Ishikawa (cell line): ENCODE data around the gene ASTN2.

ENCODE experiments used
- CEBPB ChIP-seq: IDR thresholded peaks from 2 replicates; pipeline ENCODE4 v1.6.1; 2012
- EP300 ChIP-seq: IDR thresholded peaks from 2 replicates; pipeline ENCODE4 v1.6.1; 2012; ENCODE audit warnings: borderline replicate concordance
- MAX ChIP-seq: IDR thresholded peaks from 2 replicates; pipeline ENCODE4 v1.6.1; 2012
- NFIC ChIP-seq: IDR thresholded peaks from 2 replicates; pipeline ENCODE4 v1.6.1; 2012
- TAF1 ChIP-seq: IDR thresholded peaks from 2 replicates; pipeline ENCODE4 v1.6.1; 2012; ENCODE audit warnings: low read depth, mild to moderate bottlenecking
- TEAD4 ChIP-seq: IDR thresholded peaks from 2 replicates; pipeline ENCODE4 v1.6.1; 2012
- ZBTB7A ChIP-seq: IDR thresholded peaks from 2 replicates; pipeline ENCODE4 v1.6.1; 2012; ENCODE audit warnings: low read depth

GRCh38 chr9:116394894-116395698 lies 1019.8 kb downstream of the ASTN2 start:
- TF ChIP-seq TAF1: no peak
- no peak for TF ChIP-seq NFIC
- TF ChIP-seq TEAD4: no peak
- no peak for TF ChIP-seq MAX
- TF ChIP-seq CEBPB: no peak
- TF ChIP-seq EP300: no peak
- no peak for TF ChIP-seq ZBTB7A
